Fibroblast of skin of abdomen (primary cell): ENCODE results near the gene EPHA8. TPM values are rescaled to one million over a fixed set of nuclear protein-coding genes. Genes with fewer than 3 reads are reported as not detected.

Source experiments
- DNase-seq: peaks from one replicate; pipeline ENCODE4 v3.0.0-alpha.2; 2013
- polyA plus RNA-seq, 2 experiments: library from polyadenylated mRNA; unstranded; fragments of 120-200 nt; gene quantifications; one replicate each; pipeline ENCODE4 v1.2.1, GENCODE V29; 2013; ENCODE audit not compliant: insufficient read length in 2 of 2

The EPHA8 gene
- polyA plus RNA-seq (2013, experiment 1 of 2; ENCODE audit: insufficient read length), result not detected
- not detected for polyA plus RNA-seq (2013, experiment 2 of 2; ENCODE audit: insufficient read length)

GRCh38 chr1:22562584-22563583, at the start of gene EPHA8:
Gene EPHA8, plus strand, starts transcription at chr1:22563489. Its CDS starts 147 bp downstream, at chr1:22563636.
- DNase-seq, result no peak

GRCh38 chr1:22516906-22517571, 46.2 kb upstream of the EPHA8 start:
- DNase-seq, result no peak

- DNase-seq, result no peak
These were observed 45.3 kb upstream of the EPHA8 start for GRCh38 chr1:22517956-22518355.

GRCh38 chr1:22518379-22518778, 44.9 kb upstream of the EPHA8 start:
- no peak for DNase-seq

- DNase-seq, result no peak
These were observed 42.4 kb upstream of the EPHA8 start for GRCh38 chr1:22520871-22521270.

GRCh38 chr1:22521692-22522091, 41.6 kb upstream of the EPHA8 start:
- DNase-seq, result no peak

- DNase-seq, result no peak
These were observed 41.0 kb upstream of the EPHA8 start for GRCh38 chr1:22522221-22522743.

- DNase-seq, result no peak
These were observed 38.8 kb upstream of the EPHA8 start for GRCh38 chr1:22524481-22524880.

GRCh38 chr1:22525211-22525610, 38.1 kb upstream of the EPHA8 start:
- DNase-seq, result no peak

- no peak for DNase-seq
These were observed 37.6 kb upstream of the EPHA8 start for GRCh38 chr1:22525646-22526045.

- DNase-seq, result no peak
These were observed 37.2 kb upstream of the EPHA8 start for GRCh38 chr1:22526098-22526497.

- no peak for DNase-seq
These were observed 36.6 kb upstream of the EPHA8 start for GRCh38 chr1:22526677-22527076.

- no peak for DNase-seq
These were observed 36.2 kb upstream of the EPHA8 start for GRCh38 chr1:22527122-22527521.

GRCh38 chr1:22527555-22528296, 35.6 kb upstream of the EPHA8 start:
- no peak for DNase-seq

GRCh38 chr1:22528451-22528850, 34.8 kb upstream of the EPHA8 start:
- DNase-seq, result no peak

- peak; percentile 27 for DNase-seq
These were observed 33.2 kb upstream of the EPHA8 start for GRCh38 chr1:22529901-22530621.

GRCh38 chr1:22530715-22531114, 32.6 kb upstream of the EPHA8 start:
- DNase-seq, result no peak

GRCh38 chr1:22531251-22531650, 32.0 kb upstream of the EPHA8 start:
- no peak for DNase-seq

- no peak for DNase-seq
These were observed 29.9 kb upstream of the EPHA8 start for GRCh38 chr1:22533244-22533895.

- DNase-seq, result no peak
These were observed 28.3 kb upstream of the EPHA8 start for GRCh38 chr1:22534951-22535350.

GRCh38 chr1:22535399-22535798, 27.9 kb upstream of the EPHA8 start:
- no peak for DNase-seq
